Stimulated activated CD8-positive, alpha-beta memory T cell treated with anti-CD3 and anti-CD28 coated beads, Interleukin-15, amount 100 ng/mL, for 48 hours (primary cell): ENCODE data around the gene CLSTN2.

Source experiments
- DNase-seq, 2 donors: peaks; one replicate each; pipeline ENCODE4 v3.0.0-alpha.2; 2020; ENCODE audit warnings: low read depth in 2 of 2

The CLSTN2 gene

GRCh38 chr3:140546649-140547048 lies 611.7 kb downstream of the CLSTN2 start:
- DNase-seq, result no peak

GRCh38 chr3:140552403-140552802 lies 617.4 kb downstream of the CLSTN2 start:
- DNase-seq, result no peak

GRCh38 chr3:140552898-140553297 lies 617.9 kb downstream of the CLSTN2 start:
- DNase-seq, result no peak

- no peak for DNase-seq
Measured at GRCh38 chr3:140553591-140553990, 618.6 kb downstream of the CLSTN2 start.

- no peak for DNase-seq
Measured at GRCh38 chr3:140555666-140556065, 620.7 kb downstream of the CLSTN2 start.

GRCh38 chr3:140557476-140557875 lies 622.5 kb downstream of the CLSTN2 start:
- DNase-seq, result no peak

GRCh38 chr3:140559546-140559945 lies 624.6 kb downstream of the CLSTN2 start:
- DNase-seq, result no peak

- no peak for DNase-seq
Measured at GRCh38 chr3:140563206-140563760, 628.3 kb downstream of the CLSTN2 start.

- DNase-seq, result no peak
Measured at GRCh38 chr3:140568131-140568530, 633.1 kb downstream of the CLSTN2 start.

GRCh38 chr3:140568842-140569520 lies 634.0 kb downstream of the CLSTN2 start:
- DNase-seq, result no peak

- no peak for DNase-seq
Measured at GRCh38 chr3:140570602-140571001, 635.6 kb downstream of the CLSTN2 start.

GRCh38 chr3:140571836-140572235 lies 636.9 kb downstream of the CLSTN2 start:
- no peak for DNase-seq

- no peak for DNase-seq
Measured at GRCh38 chr3:140572334-140572733, 637.3 kb downstream of the CLSTN2 start.

- DNase-seq, result no peak
Measured at GRCh38 chr3:140573011-140573410, 638.0 kb downstream of the CLSTN2 start.

- no peak for DNase-seq
Measured at GRCh38 chr3:140574375-140574774, 639.4 kb downstream of the CLSTN2 start.

GRCh38 chr3:140576449-140576848 lies 641.5 kb downstream of the CLSTN2 start:
- no peak for DNase-seq

- no peak for DNase-seq
Measured at GRCh38 chr3:140577911-140578310, 642.9 kb downstream of the CLSTN2 start.

GRCh38 chr3:140579260-140579659 lies 644.3 kb downstream of the CLSTN2 start:
- no peak for DNase-seq

GRCh38 chr3:140580746-140581145 lies 645.8 kb downstream of the CLSTN2 start:
- no peak for DNase-seq

GRCh38 chr3:140584549-140584948 lies 649.6 kb downstream of the CLSTN2 start:
- no peak for DNase-seq

- no peak for DNase-seq
Measured at GRCh38 chr3:140585828-140586227, 650.8 kb downstream of the CLSTN2 start.

GRCh38 chr3:140586311-140586710 lies 651.3 kb downstream of the CLSTN2 start:
- DNase-seq, result no peak

- DNase-seq, result no peak
Measured at GRCh38 chr3:140588558-140588957, 653.6 kb downstream of the CLSTN2 start.

- DNase-seq, result no peak
Measured at GRCh38 chr3:140593766-140594165, 658.8 kb downstream of the CLSTN2 start.
